ENCODE results near the gene SPIN1.
"Not testable (repeated sequence)": the region's sequence is repeated elsewhere in the genome, so short reads cannot be mapped to it uniquely, and the experiment has no call there.

The SPIN1 gene

GRCh38 chr9:88388203-88388885, at the start of gene SPIN1:
TSS of gene SPIN1 (plus strand) at chr9:88388444. CDS start at chr9:88426540, 38,096 bp downstream.
- DNase-seq (ENCODE audit: low spot score), result peak; percentile 98

- DNase-seq (ENCODE audit: low spot score), result no peak
Measured at GRCh38 chr9:88339317-88339716, 48.9 kb upstream of the SPIN1 start.

DNA sequence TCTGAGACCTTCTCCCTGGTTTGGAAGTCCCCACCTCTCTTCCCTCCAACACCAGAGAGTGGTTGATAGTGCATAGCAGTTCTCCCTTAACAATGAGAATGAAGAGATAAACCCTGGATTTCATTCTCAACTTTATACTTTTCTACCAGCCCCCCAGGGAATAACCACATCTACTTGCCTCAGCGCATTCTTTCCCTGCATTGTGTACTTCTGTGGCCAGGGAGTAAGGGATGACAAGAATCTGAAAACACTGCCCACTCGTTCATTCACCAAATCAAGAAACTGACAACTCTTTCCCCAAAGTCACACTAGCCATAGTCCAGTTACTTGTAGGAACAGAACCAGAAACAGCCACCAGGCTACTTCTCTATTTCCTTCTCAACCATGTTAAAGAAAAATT, 46.0 kb upstream of the SPIN1 start:
- peak; percentile 9 for DNase-seq (ENCODE audit: low spot score)

- DNase-seq (ENCODE audit: low spot score), result no peak
Measured at GRCh38 chr9:88344013-88344412, 44.2 kb upstream of the SPIN1 start.

DNA sequence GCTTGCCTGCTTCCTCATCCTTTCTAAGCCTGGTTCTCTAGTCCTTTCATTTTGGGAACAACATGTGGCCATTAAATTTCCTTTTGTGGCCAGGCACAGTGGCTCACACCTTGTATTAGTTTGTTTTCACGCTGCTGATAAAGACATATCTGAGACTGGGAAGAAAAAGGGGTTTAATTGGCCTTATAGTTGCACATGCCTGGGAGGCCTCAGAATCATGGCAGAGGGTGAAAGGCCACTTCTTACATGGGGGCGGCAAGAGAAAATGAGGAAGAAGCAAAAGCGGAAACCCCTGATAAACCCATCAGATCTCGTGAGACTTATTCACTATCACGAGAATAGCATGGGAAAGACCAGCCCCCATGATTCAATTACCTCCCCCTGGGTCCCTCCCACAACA, 37.9 kb upstream of the SPIN1 start:
- DNase-seq (ENCODE audit: low spot score), result not testable (repeated sequence)

DNA sequence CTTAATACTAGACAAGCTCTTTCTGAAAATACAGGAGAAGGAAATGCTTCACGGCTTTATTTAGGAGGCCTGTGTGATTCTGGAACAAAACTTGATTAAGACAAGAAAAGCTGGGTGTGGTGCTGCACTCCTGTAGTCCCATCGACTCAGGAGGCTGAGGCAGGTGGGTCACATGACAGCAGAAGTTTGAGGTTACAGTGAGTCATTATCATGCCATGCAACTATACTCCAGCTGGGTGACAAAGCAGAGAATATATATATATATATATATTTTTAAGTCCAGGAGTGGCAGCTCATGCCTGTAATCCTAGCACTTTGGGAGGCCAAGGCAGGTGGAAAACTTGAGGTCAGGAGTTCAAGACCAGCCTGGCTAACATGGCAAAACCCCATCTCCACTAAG, 33.1 kb upstream of the SPIN1 start:
- no peak for DNase-seq (ENCODE audit: low spot score)

DNA sequence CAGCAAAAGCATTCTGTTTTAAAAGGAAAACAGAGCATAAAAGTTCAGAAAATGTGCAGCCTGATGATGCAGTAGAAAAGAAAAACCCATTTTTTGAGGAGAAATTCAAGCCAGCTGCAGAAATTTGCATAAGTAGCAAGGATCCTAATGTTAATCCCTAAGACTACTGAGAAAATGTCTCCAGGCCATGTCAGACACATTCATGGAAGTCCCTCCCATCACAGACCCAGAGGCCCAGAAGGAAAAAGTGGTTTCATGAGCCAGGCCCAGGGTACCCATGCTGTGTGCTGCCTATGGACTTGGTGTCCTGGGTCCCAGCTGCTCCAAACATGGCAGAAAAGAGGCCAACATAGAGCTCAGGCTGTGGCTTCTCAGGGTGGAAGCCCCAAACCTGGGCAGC, 31.0 kb upstream of the SPIN1 start:
- DNase-seq (ENCODE audit: low spot score), result not testable (repeated sequence)

DNA sequence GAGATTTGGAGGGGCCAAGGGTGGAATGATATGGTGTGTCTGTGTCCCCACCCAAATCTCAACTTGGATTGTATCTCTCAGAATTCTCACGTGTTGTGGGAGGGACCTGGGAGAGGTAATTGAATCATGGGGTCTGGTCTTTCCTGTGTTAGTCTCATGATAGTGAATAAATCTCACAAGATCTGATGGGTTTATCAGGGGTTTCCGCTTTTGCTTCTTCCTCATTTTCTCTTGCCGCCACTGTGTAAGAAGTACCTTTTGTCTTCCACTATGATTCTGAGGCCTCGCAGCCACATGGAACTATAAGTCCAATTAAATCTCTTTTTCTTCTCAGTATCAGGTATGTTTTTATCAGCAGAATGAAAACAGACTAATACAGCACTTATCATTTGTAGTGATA, 29.5 kb upstream of the SPIN1 start:
- DNase-seq (ENCODE audit: low spot score), result no peak

DNA sequence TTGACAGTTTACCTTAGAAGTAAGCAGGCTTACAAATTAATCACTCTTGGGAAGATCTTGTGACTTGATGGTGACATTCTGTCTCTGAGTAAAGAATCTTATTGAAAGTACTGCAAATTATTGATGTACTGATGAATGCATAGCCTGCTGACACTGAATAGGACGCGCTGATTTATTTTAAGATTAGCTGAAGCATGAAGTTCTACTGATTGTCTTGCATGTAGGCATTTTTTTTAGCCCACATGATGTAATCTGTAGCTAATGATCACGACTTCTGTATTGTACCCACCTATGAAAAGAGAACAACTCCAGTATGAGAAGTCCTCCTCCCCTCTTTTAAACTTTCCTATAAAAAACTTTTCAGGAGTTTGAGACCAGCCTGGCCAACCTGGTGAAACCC, 28.3 kb upstream of the SPIN1 start:
- no peak for DNase-seq (ENCODE audit: low spot score)

DNA sequence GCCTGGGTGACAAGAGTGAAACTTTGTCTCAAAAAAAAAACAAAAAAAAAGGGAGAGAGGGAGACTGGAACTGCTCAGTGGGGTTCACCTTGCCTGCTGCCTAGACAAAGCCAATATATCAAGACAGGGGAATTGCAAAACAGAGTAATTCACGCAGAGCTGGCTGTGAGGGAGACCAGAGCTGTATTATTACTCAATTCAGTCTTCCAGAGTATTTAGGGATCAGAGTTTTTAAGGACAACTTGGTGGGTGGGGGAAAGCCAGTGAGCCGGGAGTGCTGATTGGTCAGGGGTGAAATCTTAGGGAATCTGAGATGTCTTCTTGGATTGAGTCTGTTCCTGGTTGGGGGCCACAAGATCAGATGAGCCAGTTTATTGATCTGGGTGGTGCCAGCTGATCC, 25.6 kb upstream of the SPIN1 start:
- no peak for DNase-seq (ENCODE audit: low spot score)

GRCh38 chr9:88363661-88364060, 24.6 kb upstream of the SPIN1 start:
- DNase-seq (ENCODE audit: low spot score), result no peak

GRCh38 chr9:88364706-88365105, 23.5 kb upstream of the SPIN1 start:
- no peak for DNase-seq (ENCODE audit: low spot score)

DNA sequence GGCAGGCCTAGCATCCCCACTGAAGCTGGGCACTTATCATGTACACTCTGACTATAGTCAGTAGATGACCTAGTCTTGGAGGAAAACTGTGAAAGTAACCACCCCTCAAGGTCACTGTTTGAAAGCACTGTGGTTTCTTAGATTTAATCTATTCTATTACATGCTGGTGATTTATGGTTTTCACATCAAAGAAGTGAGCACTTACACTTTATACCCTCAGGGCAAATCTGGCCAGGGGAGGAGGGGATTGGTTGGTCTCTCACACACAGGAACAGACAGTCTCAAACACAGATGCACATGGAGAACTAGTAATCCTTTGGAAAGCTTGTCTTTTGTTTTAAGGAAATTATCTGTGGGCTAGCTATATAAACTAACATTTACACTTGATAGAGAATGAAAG, 17.9 kb upstream of the SPIN1 start:
- DNase-seq (ENCODE audit: low spot score), result no peak

DNA sequence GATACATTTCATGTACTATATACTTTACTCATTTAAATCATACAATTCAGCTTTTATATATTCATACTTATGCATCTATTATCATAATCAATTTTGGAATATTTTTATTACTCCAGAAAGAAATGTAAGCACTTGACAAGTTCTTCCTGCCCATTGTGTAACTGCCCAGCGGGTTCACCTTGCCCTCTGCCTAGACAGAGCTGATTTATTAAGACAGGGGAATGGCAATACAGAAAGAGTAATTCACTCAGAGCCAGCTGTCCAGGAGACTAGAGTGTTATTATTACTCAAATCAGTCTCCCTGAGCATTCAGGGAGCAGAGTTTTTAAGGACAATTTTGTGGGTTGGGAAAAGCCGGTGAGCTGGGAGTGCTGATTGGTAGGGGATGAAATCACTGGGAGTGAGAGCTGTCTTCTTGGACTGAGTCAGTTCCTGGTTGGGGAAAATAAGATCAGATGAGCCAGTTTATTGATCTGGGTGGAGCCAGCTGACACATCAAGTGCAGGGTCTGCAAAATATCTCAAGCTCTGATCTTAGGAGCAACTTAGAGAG, 16.1 kb upstream of the SPIN1 start:
- DNase-seq (ENCODE audit: low spot score), result no peak

DNA sequence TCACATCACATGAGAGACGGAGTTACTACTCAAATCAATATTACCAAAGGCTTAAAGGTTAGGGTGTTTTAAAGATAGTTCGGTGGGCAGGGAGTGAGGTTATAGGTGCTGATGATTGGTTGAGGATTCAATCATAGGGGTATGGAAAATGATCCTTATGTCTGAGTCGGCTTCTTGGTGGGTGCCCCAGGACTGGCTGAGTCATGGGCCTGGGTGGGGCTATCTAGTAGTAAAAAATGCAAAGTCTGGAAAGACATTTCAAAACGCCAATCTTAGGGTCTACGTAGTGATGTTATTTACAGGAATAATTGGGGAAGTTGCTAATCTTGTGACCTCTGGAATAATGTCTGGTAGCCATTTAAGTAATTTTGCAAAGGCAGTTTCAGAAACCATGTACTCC, 15.2 kb upstream of the SPIN1 start:
- no peak for DNase-seq (ENCODE audit: low spot score)

DNA sequence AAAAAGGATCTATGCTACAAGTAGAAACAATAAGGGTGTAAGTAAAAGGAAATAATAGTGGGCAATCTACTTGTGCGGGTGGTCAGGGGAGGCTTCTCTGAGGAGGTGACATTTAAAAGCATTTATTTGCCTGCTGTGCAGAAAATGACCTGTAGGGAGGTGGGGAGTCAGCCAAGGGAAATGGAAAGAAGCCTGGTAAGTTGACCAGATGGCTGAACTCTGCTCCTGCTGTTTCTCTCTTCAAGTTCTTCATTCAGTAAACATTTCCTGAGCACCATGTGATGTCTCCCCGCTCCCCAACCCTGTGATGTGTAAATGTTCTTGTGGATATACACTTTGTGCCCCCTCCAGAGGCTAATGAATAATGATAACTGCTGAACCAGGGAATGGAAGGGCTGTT, 9.9 kb upstream of the SPIN1 start:
- no peak for DNase-seq (ENCODE audit: low spot score)

GRCh38 chr9:88379352-88379751, 8.9 kb upstream of the SPIN1 start:
- DNase-seq (ENCODE audit: low spot score), result no peak

- no peak for DNase-seq (ENCODE audit: low spot score)
Measured at GRCh38 chr9:88380118-88380517, 8.1 kb upstream of the SPIN1 start.

DNA sequence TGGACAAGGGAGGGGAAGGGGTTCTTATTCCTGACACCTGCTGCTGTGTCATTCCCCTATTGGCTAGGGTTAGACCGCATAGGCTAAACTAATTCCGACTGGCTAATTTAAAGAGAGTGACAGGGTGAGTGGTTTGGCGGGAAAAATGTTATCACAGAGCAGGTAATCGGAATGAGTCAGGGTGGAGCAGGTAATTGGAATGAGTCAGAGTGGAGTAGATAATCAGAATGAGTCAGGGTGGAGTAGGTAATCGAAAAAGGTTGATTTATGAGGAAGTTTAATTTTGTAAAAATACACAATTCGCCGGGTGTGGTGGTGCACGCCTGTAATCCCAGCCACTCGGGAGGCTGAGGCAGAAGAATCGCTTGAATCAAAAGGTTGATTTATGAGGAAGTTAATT, 6.9 kb upstream of the SPIN1 start:
- DNase-seq (ENCODE audit: low spot score), result not testable (repeated sequence)

DNA sequence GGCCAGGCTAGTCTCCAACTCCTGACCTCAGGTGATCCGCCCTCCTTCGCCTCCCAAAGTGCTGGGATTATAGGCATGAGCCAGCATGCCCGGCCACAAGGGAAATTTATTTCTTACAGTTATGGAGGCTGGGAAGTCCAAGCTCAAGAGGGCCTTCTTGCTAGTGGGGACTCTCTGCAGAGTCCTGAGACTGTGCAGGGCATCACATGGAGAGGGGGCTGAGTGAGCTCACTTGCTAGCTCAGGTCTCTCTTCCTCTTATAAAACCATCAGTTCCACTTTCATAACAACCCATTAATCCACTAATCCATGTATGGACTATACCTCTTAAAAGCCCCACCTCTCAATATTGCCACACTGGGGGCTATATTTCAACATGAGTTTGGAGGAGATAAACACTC, 5.1 kb upstream of the SPIN1 start:
- DNase-seq (ENCODE audit: low spot score), result no peak

- not testable (repeated sequence) for DNase-seq (ENCODE audit: low spot score)
Measured at GRCh38 chr9:88386137-88386536, 2.1 kb upstream of the SPIN1 start.

GRCh38 chr9:88387036-88387551, 1.1 kb upstream of the SPIN1 start:
- no peak for DNase-seq (ENCODE audit: low spot score)

DNA sequence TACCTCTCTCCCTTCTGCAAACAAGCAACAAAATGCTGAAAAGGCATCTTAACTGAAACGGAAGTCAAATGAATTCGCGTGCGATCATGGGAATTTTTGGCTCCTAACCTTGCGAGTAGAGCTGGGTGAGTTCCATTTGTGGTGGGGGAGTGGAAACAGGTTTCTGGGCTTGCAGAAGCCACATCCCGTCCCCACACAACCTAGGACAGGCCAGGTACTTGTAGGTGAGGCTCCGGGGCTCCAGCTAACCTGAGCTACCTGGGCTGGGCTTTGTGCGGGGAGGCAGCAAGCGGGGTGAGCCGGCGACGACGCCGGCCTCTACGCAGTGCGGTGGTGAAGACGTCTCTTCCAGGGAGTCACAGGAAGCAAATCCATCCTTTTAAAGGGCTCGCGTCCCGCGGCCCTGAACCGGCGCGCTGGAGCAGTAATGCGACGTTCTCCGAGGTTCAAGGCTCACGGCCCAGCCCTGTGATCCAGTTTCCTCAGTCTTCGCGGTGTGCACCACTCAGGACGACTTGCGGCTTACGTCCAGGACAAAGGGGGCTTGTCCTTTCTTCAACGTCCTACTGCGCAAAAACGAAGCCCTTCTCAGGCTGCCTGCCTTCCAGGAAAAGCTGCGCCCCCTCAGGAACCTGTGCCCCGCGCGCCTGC, 567 bp upstream of the SPIN1 start:
- DNase-seq (ENCODE audit: low spot score), result peak; percentile 50

Measured in AG08395 (cell line).